A549 (cell line): ENCODE measurements around the gene ADGRF3. TPM values are rescaled to one million over a fixed set of nuclear protein-coding genes. Genes with fewer than 3 reads are reported as not detected.
"Not testable (repeated sequence)": the region's sequence is repeated elsewhere in the genome, so short reads cannot be mapped to it uniquely, and the experiment has no call there.

ENCODE experiments used
- ATAC-seq, 2 experiments: fragments of 200-7000 bp in 1 of 2; fragments of >200 bp in 1 of 2; cut with Nextera tagmentation in 1 of 2; cut with Tn5 transposase in 1 of 2; 3 replicates each; pipeline versions ENCODE4 v1.8.0 to v1.9.1; 2018 to 2020; ENCODE audit warnings: mild to moderate bottlenecking in 1 of 2, moderate library complexity in 1 of 2
- CTCF ChIA-PET: fragments of 300-600 bp; sonication (Branson Sonifier 250); formaldehyde crosslinking; extraction: SDS; loops from one replicate; lab custom pipeline; 2021; ENCODE audit warnings: antibody characterized with exemption, inconsistent platforms; lab: Yijun Ruan, JAX
- POLR2A ChIA-PET: fragments of 350-600 bp; formaldehyde crosslinking; extraction: SDS; loops from one replicate; lab custom pipeline; 2021; ENCODE audit warnings: antibody characterized with exemption, inconsistent platforms; lab: Yijun Ruan, JAX
- DNase-seq, 2 experiments: peaks; one replicate each; pipeline versions ENCODE4 v3.0.0 to v3.0.0-alpha.2; 2011 to 2016; ENCODE audit warnings: low read depth in 1 of 2, low spot score in 1 of 2
- FAIRE-seq: peaks from 2 replicates; lab custom pipeline; 2011; peaks lifted over from hg19 to GRCh38; lab: Jason Lieb, UNC
- H3K27ac ChIP-seq, 2 experiments: fragments of >200 bp; sonication (Bioruptor Twin); formaldehyde crosslinking; 3 replicates each; pipeline ENCODE4 v1.5.1; 2016 to 2017
- H3K4me1 ChIP-seq: fragments of >200 bp; sonication (Bioruptor Twin); formaldehyde crosslinking; 3 replicates; pipeline ENCODE4 v1.6.1; 2016
- H3K4me2 ChIP-seq: fragments of >200 bp; sonication (Bioruptor Twin); formaldehyde crosslinking; 3 replicates; pipeline ENCODE4 v1.6.1; 2016
- H3K4me3 ChIP-seq: fragments of >200 bp; sonication (Bioruptor Twin); formaldehyde crosslinking; 3 replicates; pipeline ENCODE4 v1.5.1; 2016
- H3K9me3 ChIP-seq: fragments of >200 bp; sonication (Bioruptor Twin); formaldehyde crosslinking; 3 replicates; pipeline ENCODE4 v1.6.1; 2016
- CBX2 ChIP-seq: fragments of 200-600 bp; sonication (generic); IDR thresholded peaks from 2 replicates; pipeline ENCODE4 v1.6.1; 2016; ENCODE audit warnings: low read depth, mild to moderate bottlenecking, borderline replicate concordance
- CHD2 ChIP-seq: fragments of 150-350 bp; IDR thresholded peaks from 2 replicates; pipeline ENCODE4 v1.6.1; 2014; ENCODE audit warnings: low read length; ENCODE audit not compliant: partially characterized antibody
- CTCF ChIP-seq: fragments of >200 bp; sonication (Bioruptor Twin); formaldehyde crosslinking; IDR thresholded peaks from 3 replicates; pipeline ENCODE4 v1.5.1; 2016
- FOXS1 ChIP-seq: fragments of 250-450 bp; sonication (Bioruptor Pico); IDR thresholded peaks from 2 replicates; pipeline ENCODE4 v1.5.0; 2020; ENCODE audit warnings: mild to moderate bottlenecking, moderate library complexity
- HEYL ChIP-seq: fragments of 250-450 bp; sonication (Bioruptor Pico); IDR thresholded peaks from 2 replicates; pipeline ENCODE4 v1.8.0; 2021; ENCODE audit warnings: mild to moderate bottlenecking, moderate library complexity
- JUNB ChIP-seq: fragments of >200 bp; sonication (Bioruptor Twin); formaldehyde crosslinking; IDR thresholded peaks from 2 replicates; pipeline ENCODE4 v1.6.1; 2016
- KDM1A ChIP-seq: fragments of 200-600 bp; sonication (generic); IDR thresholded peaks from 2 replicates; pipeline ENCODE4 v1.6.1; 2016; ENCODE audit warnings: low read depth, mild to moderate bottlenecking
- NR3C1 ChIP-seq: fragments of >200 bp; sonication (Bioruptor Twin); formaldehyde crosslinking; IDR thresholded peaks from 3 replicates; pipeline ENCODE4 v1.6.1; 2017
- RNF2 ChIP-seq: fragments of 200-600 bp; sonication (generic); IDR thresholded peaks from 2 replicates; pipeline ENCODE4 v1.6.1; 2016; ENCODE audit warnings: low read depth, mild to moderate bottlenecking, antibody characterized with exemption, moderate library complexity, borderline replicate concordance
- SMC3 ChIP-seq: fragments of >200 bp; sonication (Bioruptor Twin); formaldehyde crosslinking; IDR thresholded peaks from 3 replicates; pipeline ENCODE4 v1.6.1; 2018; ENCODE audit warnings: inconsistent platforms
- SREBF2 ChIP-seq: fragments of 450-650 bp; IDR thresholded peaks from 2 replicates; pipeline ENCODE4 v1.6.1; 2014; ENCODE audit warnings: mild to moderate bottlenecking, moderate library complexity
- USF2 ChIP-seq: fragments of 450-650 bp; IDR thresholded peaks from 2 replicates; pipeline ENCODE4 v1.6.1; 2014; ENCODE audit warnings: antibody characterized with exemption
- ZFP36 ChIP-seq: fragments of 450-650 bp; IDR thresholded peaks from 2 replicates; pipeline ENCODE4 v1.6.1; 2014; ENCODE audit warnings: borderline replicate concordance; ENCODE audit not compliant: partially characterized antibody
- ZNF302 ChIP-seq: fragments of 250-450 bp; sonication (Bioruptor Pico); IDR thresholded peaks from 2 replicates; pipeline ENCODE4 v1.9.0; 2021; ENCODE audit warnings: inconsistent platforms, mild to moderate bottlenecking, moderate library complexity
- ZSCAN20 ChIP-seq: fragments of 250-450 bp; sonication (Bioruptor Pico); IDR thresholded peaks from 2 replicates; pipeline ENCODE4 v1.8.0; 2022; ENCODE audit warnings: mild to moderate bottlenecking, moderate library complexity
- WGBS: methylation state at CpG from one replicate; pipeline ENCODE4 v1.1.6; 2017; ENCODE audit errors: missing lambda C conversion rate; 5-methylcytosine and 5-hydroxymethylcytosine counted together
- polyA plus RNA-seq, 4 experiments: library from polyadenylated mRNA; depleted of rRNA in 3 of 4; stranded (reverse); fragments of >200 nt; fragmentation: RNase III in 1 of 4; extraction: RNeasy Plus Mini Kit Qiagen cat#74134 plus additional on column Dnase treatment in 1 of 4; gene quantifications; 2 replicates in 3 of 4; 3 replicates in 1 of 4; pipeline ENCODE4 v1.2.3, GENCODE V29; 2011 to 2017
- TF ChIP-seq, protein P1 (sequence below): IDR thresholded peaks from 2 replicates; pipeline ENCODE4 v1.6.1; 2012; ENCODE audit warnings: low read depth, borderline replicate concordance
- TF ChIP-seq, protein P2 (sequence below): fragments of >200 bp; sonication (Bioruptor Twin); formaldehyde crosslinking; IDR thresholded peaks from 3 replicates; pipeline ENCODE4 v1.6.1; 2016

Gene ADGRF3
- polyA plus RNA-seq, 2 of the 4 experiments (the other 2 are of a cell fraction) = 0.12 to 0.21 TPM

DNA sequence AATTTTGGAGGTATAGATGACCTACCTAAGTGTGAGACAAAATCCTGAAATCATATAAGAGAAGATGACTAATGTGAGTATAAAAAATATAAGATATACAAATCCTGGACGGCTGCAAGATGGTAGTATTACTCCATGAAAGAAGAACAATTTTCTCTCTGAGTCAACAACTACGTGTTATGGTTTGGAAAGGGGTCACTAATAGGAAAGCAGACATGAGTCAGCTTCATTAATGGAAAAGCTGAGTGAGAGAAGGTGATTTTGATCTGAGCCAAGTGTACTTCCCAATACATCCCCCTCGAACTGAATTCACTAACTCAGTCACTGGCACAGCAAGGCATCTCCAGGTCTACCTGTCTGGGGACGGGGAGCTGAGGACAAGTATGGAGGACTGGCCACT is 20.7 kb downstream of the ADGRF3 start:
- ATAC-seq (no peak), DNase-seq (no peak), FAIRE-seq (no peak)
- Histone ChIP-seq H3K9me3 (no peaks in the 10 kb centered on the region), H3K4me1 (peaks cover 4% of the 10 kb centered on the region; the same call in 1 of the 3 replicates), H3K27ac (no peak overlapping the region), H3K4me3 (no peak overlapping the region), H3K4me2 (no peak overlapping the region)
- 43% methylated on average over 4 of the region's 4 CpGs for WGBS
- ChIA-PET CTCF (interaction anchor here (1.7 to 13.9 kb wide), 4 partner anchors 10 to 252 kb away, joined by 4 to 156 read pairs (median 6); no protein-coding TSS in a partner anchor), POLR2A (no interaction called here)
- TF ChIP-seq CHD2 (no peak), RNF2 (no peak)

- Histone ChIP-seq H3K4me1 (no peaks in the 10 kb centered on the region), H3K9me3 (no peaks in the 10 kb centered on the region), H3K4me2 (no peak overlapping the region), H3K27ac (no peak overlapping the region), H3K4me3 (no peak overlapping the region)
- ATAC-seq (no peak), FAIRE-seq (no peak), DNase-seq (no peak)
- TF ChIP-seq CTCF (no peak), ZSCAN20 (CRISPR knock-in tag) (no peak), USF2 (no peak), ZNF302 (no peak), HEYL (CRISPR knock-in tag) (no peak), CBX2 (no peak), KDM1A (no peak), FOXS1 (CRISPR knock-in tag) (no peak), ZFP36 (no peak), JUNB (no peak), SMC3 (no peak), SREBF2 (no peak), NR3C1 (no peak)
- TF ChIP-seq, protein P1, sequence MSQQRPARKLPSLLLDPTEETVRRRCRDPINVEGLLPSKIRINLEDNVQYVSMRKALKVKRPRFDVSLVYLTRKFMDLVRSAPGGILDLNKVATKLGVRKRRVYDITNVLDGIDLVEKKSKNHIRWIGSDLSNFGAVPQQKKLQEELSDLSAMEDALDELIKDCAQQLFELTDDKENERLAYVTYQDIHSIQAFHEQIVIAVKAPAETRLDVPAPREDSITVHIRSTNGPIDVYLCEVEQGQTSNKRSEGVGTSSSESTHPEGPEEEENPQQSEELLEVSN = no peak
- TF ChIP-seq, protein P2, sequence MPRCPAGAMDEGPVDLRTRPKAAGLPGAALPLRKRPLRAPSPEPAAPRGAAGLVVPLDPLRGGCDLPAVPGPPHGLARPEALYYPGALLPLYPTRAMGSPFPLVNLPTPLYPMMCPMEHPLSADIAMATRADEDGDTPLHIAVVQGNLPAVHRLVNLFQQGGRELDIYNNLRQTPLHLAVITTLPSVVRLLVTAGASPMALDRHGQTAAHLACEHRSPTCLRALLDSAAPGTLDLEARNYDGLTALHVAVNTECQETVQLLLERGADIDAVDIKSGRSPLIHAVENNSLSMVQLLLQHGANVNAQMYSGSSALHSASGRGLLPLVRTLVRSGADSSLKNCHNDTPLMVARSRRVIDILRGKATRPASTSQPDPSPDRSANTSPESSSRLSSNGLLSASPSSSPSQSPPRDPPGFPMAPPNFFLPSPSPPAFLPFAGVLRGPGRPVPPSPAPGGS = no peak
- WGBS = 33% methylated on average over 3 of the region's 3 CpGs
- ChIA-PET CTCF (interaction anchor here (0.6 to 13.9 kb wide), 6 partner anchors 10 to 374 kb away, joined by 3 to 156 read pairs (median 4); no protein-coding TSS in a partner anchor), POLR2A (no interaction called here)
Observed at GRCh38 chr2:26324903-26325302, 21.7 kb downstream of the ADGRF3 start.

DNA sequence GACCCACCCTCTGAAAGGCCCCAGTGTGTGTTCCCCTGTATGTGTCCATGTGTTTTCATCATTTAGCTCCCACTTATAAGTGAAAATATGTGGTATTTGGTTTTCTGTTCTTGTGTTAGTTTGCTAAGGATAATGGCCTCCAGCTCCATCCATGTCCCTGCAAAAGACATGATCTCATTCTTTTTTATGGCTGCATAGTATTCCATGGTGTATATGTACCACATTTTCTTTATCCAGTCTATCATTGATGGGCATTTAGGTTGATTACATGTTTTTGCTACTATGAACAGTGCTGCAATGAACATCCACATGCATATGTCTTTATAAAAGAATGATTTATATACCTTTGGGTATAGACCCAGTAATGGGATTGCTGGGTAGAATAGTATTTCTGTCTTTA is 22.1 kb downstream of the ADGRF3 start:
- H3K27ac ChIP-seq, ATAC-seq, H3K9me3 ChIP-seq, FAIRE-seq, H3K4me1 ChIP-seq, DNase-seq, H3K4me3 ChIP-seq, POLR2A ChIA-PET, H3K4me2 ChIP-seq: not testable (repeated sequence)
- CTCF ChIA-PET = interaction anchor here (1.0 to 13.9 kb wide), 5 partner anchors 9 to 254 kb away, joined by 4 to 156 read pairs (median 5); no protein-coding TSS in a partner anchor
